Measurements from ENCODE around the gene CELF2. TPM values are rescaled to one million over a fixed set of nuclear protein-coding genes. Genes with fewer than 3 reads are reported as not detected.
A peak's percentile ranks its signal among the peaks of the same experiment; 100 is the strongest.

Gene CELF2
- total RNA-seq, 1 experiment from 2014 or later = not detected

DNA sequence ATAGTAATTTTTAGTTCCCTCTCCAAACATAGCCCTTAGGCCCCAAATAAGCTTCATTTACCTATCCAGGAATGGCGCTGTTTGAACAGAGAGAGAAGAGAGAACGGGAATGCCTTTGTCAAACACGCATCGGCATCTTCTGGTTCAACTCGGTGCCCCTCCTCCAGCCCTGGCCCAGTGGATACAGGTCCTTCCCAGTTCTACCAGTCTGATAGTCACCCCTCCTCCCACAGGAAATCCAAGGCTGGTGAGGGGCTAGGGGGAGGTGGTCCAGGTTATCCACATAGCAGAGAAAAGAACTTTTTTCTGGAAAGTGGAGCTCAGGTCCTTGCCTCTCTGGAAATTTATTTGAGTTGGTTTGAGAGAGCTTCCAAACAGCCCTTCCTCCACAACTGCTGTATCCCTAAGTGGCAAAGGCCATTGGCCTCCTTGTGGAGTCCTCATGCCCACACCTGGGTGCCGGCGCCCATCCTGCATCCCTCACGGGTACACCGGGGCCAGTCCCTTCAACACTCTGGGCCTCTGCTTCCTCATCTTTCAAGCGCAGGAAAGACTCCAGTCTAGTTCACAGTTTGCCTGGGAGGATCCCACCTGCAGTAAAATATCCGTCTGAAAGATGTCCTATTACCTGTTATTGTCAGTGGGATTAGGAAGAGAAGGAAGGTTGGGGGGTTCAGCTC lies 287.4 kb downstream of the CELF2 start:
- Histone ChIP-seq H3K4me1 (replicated peaks) (no peaks in the 10 kb centered on the region), H3K36me3 (no peaks in the 10 kb centered on the region), H3K27ac (no peak overlapping the region), H3K9me3 (replicated peaks) (peaks cover 7% of the 10 kb centered on the region), H3K27me3 (replicated peaks) (no peaks in the 10 kb centered on the region), H3K4me3 (no peak overlapping the region)
- DNase-seq (ENCODE audit: low read depth in 1 of 2, low spot score in 2 of 2) = peak in 1 of 2 experiments; percentile 16

GRCh38 chr10:11305825-11306593 lies 288.3 kb downstream of the CELF2 start:
- DNase-seq (ENCODE audit: low read depth in 1 of 2, low spot score in 2 of 2) = no peak
- Histone ChIP-seq H3K4me1 (replicated peaks) (no peaks in the 10 kb centered on the region), H3K9me3 (replicated peaks) (peaks cover 9% of the 10 kb centered on the region), H3K4me3 (no peak overlapping the region), H3K27me3 (replicated peaks) (no peaks in the 10 kb centered on the region), H3K27ac (no peak overlapping the region), H3K36me3 (no peaks in the 10 kb centered on the region)

DNA sequence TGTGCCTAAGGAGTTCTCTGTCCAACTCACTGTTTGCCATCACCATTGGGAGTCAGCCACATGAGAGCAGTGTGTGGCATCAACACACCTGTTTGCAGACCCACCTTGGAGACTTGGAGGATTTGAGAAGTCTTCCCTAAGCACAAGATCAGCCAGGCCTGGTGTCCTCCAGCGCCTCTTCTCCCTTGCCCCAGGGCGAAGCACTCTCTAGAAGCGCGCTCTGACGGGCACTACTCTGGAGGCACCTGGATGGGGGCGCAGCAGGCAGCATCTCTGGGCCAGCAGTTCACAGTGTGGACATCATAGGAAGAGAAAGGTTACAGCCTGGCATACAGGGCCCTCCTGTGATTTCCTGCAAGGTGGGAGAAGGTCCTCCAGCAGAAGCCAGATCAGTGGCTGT lies 289.3 kb downstream of the CELF2 start:
- DNase-seq (ENCODE audit: low read depth in 1 of 2, low spot score in 2 of 2) = no peak
- Histone ChIP-seq H3K9me3 (replicated peaks) (peaks cover 9% of the 10 kb centered on the region), H3K27ac (no peak overlapping the region), H3K27me3 (replicated peaks) (no peaks in the 10 kb centered on the region), H3K4me1 (replicated peaks) (no peaks in the 10 kb centered on the region), H3K4me3 (no peak overlapping the region), H3K36me3 (no peaks in the 10 kb centered on the region)

GRCh38 chr10:11307937-11308336 lies 290.3 kb downstream of the CELF2 start:
- H3K4me1 ChIP-seq (replicated peaks) = no peaks in the 10 kb centered on the region
- DNase-seq (ENCODE audit: low read depth in 1 of 2, low spot score in 2 of 2) = no peak

GRCh38 chr10:11311027-11311426 lies 293.4 kb downstream of the CELF2 start:
- H3K27ac ChIP-seq = no peak overlapping the region
- H3K27me3 ChIP-seq (replicated peaks) = no peaks in the 10 kb centered on the region
- no peak overlapping the region for H3K4me3 ChIP-seq
- peaks cover 9% of the 10 kb centered on the region for H3K9me3 ChIP-seq (replicated peaks)
- DNase-seq (ENCODE audit: low read depth in 1 of 2, low spot score in 2 of 2) = no peak
- H3K4me1 ChIP-seq (replicated peaks) = no peaks in the 10 kb centered on the region
- H3K36me3 ChIP-seq = no peaks in the 10 kb centered on the region

More at GRCh38 chr10:11307937-11308336, 290.3 kb downstream of the CELF2 start:
- H3K27me3 ChIP-seq (replicated peaks) = no peaks in the 10 kb centered on the region
- H3K9me3 ChIP-seq (replicated peaks) = peaks cover 9% of the 10 kb centered on the region
- no peak overlapping the region for H3K4me3 ChIP-seq
- no peak overlapping the region for H3K27ac ChIP-seq
- no peaks in the 10 kb centered on the region for H3K36me3 ChIP-seq

- Histone ChIP-seq H3K36me3 (no peaks in the 10 kb centered on the region), H3K4me3 (no peak overlapping the region), H3K27me3 (replicated peaks) (no peaks in the 10 kb centered on the region), H3K27ac (no peak overlapping the region), H3K9me3 (replicated peaks) (peaks cover 3% of the 10 kb centered on the region; the same call in 1 of the 2 replicates), H3K4me1 (replicated peaks) (no peaks in the 10 kb centered on the region)
- no peak for DNase-seq (ENCODE audit: low read depth in 1 of 2, low spot score in 2 of 2)
These were observed 295.8 kb downstream of the CELF2 start for GRCh38 chr10:11313463-11313862.

- H3K36me3 ChIP-seq = no peaks in the 10 kb centered on the region
- no peaks in the 10 kb centered on the region for H3K9me3 ChIP-seq (replicated peaks)
- H3K4me3 ChIP-seq = no peak overlapping the region
- H3K4me1 ChIP-seq (replicated peaks) = no peaks in the 10 kb centered on the region
- H3K27ac ChIP-seq = no peak overlapping the region
- no peaks in the 10 kb centered on the region for H3K27me3 ChIP-seq (replicated peaks)
- DNase-seq (ENCODE audit: low read depth in 1 of 2, low spot score in 2 of 2) = no peak
These were observed 300.4 kb downstream of the CELF2 start for GRCh38 chr10:11317936-11318670.

DNA sequence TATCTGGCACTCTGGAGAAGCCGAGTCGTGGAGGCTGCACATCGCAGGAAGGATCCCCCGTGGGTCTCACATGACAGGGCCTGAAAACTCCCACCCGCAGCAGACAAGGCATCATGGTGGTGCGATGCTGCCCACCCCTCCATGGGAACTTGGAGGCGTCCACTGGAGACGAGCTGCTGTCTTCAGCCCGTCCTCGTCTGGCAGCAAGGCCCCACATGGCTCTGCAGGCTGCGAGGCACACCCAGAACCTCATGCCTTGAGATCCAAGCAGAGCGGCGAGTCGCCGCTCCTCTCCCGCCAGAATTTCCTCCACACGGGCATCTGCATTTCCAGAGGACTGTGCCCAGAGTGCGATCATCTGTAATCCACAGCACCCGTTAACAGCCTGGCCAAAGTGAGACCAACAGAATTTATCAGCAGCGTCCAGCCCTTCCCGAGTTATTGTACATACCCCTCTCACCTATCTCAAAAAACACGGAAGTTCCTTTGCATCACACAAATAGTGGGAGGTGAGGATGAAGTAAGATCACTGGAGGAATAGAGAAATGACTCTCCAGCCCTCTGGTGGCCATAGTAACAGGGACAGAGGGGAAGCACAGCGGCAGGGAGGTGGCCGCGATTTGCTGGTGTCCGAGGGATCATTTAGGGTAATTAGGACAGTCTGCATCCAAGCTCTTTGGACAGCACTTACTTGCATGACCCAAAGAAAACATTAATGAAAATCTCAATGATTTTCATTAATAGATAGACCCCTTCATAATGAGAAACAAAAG lies 301.3 kb downstream of the CELF2 start:
- Histone ChIP-seq H3K27ac (no peak overlapping the region), H3K27me3 (replicated peaks) (no peaks in the 10 kb centered on the region), H3K9me3 (replicated peaks) (no peaks in the 10 kb centered on the region), H3K4me1 (replicated peaks) (no peaks in the 10 kb centered on the region), H3K36me3 (no peaks in the 10 kb centered on the region), H3K4me3 (no peak overlapping the region)
- no peak for DNase-seq (ENCODE audit: low read depth in 1 of 2, low spot score in 2 of 2)

GRCh38 chr10:11319990-11320602 lies 302.4 kb downstream of the CELF2 start:
- H3K36me3 ChIP-seq = no peaks in the 10 kb centered on the region
- DNase-seq (ENCODE audit: low read depth in 1 of 2, low spot score in 2 of 2) = no peak
- H3K27ac ChIP-seq = no peak overlapping the region
- H3K4me3 ChIP-seq = no peak overlapping the region
- no peaks in the 10 kb centered on the region for H3K27me3 ChIP-seq (replicated peaks)
- no peaks in the 10 kb centered on the region for H3K4me1 ChIP-seq (replicated peaks)
- H3K9me3 ChIP-seq (replicated peaks) = no peaks in the 10 kb centered on the region

DNA sequence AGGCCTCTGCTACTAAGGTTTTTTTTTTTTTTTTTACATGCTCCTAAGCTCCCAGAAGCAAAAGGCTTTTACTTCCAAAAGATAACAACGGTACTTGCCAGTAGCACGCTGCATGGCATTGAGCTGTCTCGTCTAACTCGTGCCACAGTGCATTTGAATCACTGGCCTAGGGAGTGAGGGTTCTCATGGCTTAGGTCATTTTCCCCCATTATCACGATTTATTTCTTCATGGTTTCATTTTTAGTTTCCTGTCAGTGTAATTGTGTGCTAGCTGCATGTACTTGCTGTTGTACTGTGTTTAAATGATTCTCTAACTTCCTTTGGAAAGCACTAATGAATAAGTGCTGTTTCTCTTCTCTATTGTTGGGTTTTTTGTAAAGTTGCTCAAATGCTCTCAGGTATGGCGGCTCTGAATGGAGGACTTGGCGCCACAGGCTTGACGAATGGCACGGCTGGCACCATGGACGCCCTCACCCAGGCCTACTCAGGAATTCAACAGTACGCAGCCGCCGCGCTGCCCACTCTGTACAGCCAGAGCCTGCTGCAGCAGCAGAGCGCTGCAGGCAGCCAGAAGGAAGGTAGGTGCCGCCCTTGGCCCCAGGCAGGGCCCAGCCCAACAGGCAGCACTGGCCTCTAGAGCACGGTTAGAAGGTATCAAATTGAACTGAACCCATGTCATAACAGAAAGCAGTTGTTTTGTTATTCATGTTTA lies 303.3 kb downstream of the CELF2 start:
- Histone ChIP-seq H3K4me1 (replicated peaks) (peaks cover 2% of the 10 kb centered on the region; the same call in 1 of the 2 replicates), H3K9me3 (replicated peaks) (no peaks in the 10 kb centered on the region), H3K36me3 (no peaks in the 10 kb centered on the region), H3K27me3 (replicated peaks) (no peaks in the 10 kb centered on the region), H3K27ac (no peak overlapping the region), H3K4me3 (no peak overlapping the region)
- peak in 1 of 2 experiments; percentile 27 for DNase-seq (ENCODE audit: low read depth in 1 of 2, low spot score in 2 of 2)

- no peak overlapping the region for H3K27ac ChIP-seq
- DNase-seq (ENCODE audit: low read depth in 1 of 2, low spot score in 2 of 2) = no peak
- H3K4me1 ChIP-seq (replicated peaks) = peaks cover 6% of the 10 kb centered on the region; the same call in 1 of the 2 replicates
- no peaks in the 10 kb centered on the region for H3K9me3 ChIP-seq (replicated peaks)
- no peaks in the 10 kb centered on the region for H3K27me3 ChIP-seq (replicated peaks)
- no peaks in the 10 kb centered on the region for H3K36me3 ChIP-seq
- no peak overlapping the region for H3K4me3 ChIP-seq
These were observed 305.0 kb downstream of the CELF2 start for GRCh38 chr10:11322698-11323097.

DNA sequence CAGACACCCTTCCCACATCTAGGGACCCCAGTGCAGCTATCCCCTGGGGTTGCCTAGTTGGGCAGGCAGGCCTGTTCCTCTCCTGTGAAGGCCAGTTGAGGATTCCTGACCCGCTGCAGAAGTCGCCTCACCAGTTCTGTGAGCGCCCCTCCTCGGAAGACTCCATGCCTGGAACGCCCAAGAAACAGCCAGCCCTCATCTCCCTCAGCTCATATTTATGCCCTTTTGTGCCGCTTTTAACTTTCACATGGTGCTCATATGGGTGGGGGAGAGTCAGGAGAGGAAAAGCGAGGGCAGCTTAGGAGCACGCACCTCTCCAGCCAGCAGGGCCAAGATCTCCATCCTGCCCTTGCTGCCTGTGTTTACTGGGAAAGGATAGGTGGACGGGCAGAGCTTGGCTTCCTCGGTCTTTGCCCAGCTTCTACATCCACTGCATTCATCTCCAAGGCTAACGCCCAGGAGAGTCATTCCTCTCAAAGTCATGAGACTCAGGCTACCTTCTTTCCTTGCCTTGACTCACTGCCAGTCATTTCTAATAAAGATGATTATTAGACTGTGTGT lies 307.2 kb downstream of the CELF2 start:
- no peaks in the 10 kb centered on the region for H3K36me3 ChIP-seq
- DNase-seq (ENCODE audit: low read depth in 1 of 2, low spot score in 2 of 2) = no peak

More for the DNA sequence above, 307.2 kb downstream of the CELF2 start:
- Histone ChIP-seq H3K4me1 (replicated peaks) (peaks cover 20% of the 10 kb centered on the region), H3K27me3 (replicated peaks) (no peaks in the 10 kb centered on the region), H3K27ac (no peak overlapping the region), H3K9me3 (replicated peaks) (no peaks in the 10 kb centered on the region), H3K4me3 (no peak overlapping the region)
